Measurements from ENCODE around the gene SLC4A8. TPM values are rescaled to one million over a fixed set of nuclear protein-coding genes. Genes with fewer than 3 reads are reported as not detected.

Gene SLC4A8
- total RNA-seq, 1 donor from 2014 or later: 5.2 TPM

- no peak overlapping the region for H3K4me3 Mint-ChIP-seq
- no peaks in the 10 kb centered on the region for H3K36me3 Mint-ChIP-seq (ENCODE audit: low read depth)
- H3K9me3 Mint-ChIP-seq: no peaks in the 10 kb centered on the region
- H3K27me3 Mint-ChIP-seq: no peaks in the 10 kb centered on the region
- no peak overlapping the region for H3K27ac Mint-ChIP-seq
- DNase-seq (no peak), ATAC-seq (ENCODE audit: low read depth) (no peak)
- intact Hi-C loops (cut with micrococcal nuclease): no loop called here
- H3K4me1 Mint-ChIP-seq: peaks cover 11% of the 10 kb centered on the region
- CTCF ChIA-PET: no interaction called here
- POLR2A ChIA-PET: no interaction called here
- TF ChIP-seq CTCF (IDR thresholded peaks at IDR 0.05): no peak
These were observed 10.8 kb upstream of the SLC4A8 start for GRCh38 chr12:51413791-51414190.

GRCh38 chr12:51415931-51416330, 8.7 kb upstream of the SLC4A8 start:
- Mint-ChIP-seq H3K36me3 (ENCODE audit: low read depth) (no peaks in the 10 kb centered on the region), H3K27ac (no peak overlapping the region), H3K9me3 (no peaks in the 10 kb centered on the region), H3K4me3 (no peak overlapping the region), H3K4me1 (peaks cover 13% of the 10 kb centered on the region), H3K27me3 (no peaks in the 10 kb centered on the region)
- POLR2A ChIA-PET: interaction anchor here (0.6 kb wide), 1 partner anchor 24 kb away, joined by 5 read pairs; no protein-coding TSS in a partner anchor
- DNase-seq: no peak
- intact Hi-C loops (cut with micrococcal nuclease): no loop called here
- no peak for ATAC-seq (ENCODE audit: low read depth)
- no peak for TF ChIP-seq CTCF (IDR thresholded peaks at IDR 0.05)
- CTCF ChIA-PET: no interaction called here

- no peak overlapping the region for H3K27ac Mint-ChIP-seq
- ATAC-seq (ENCODE audit: low read depth) (no peak), DNase-seq (no peak)
- H3K27me3 Mint-ChIP-seq: no peaks in the 10 kb centered on the region
- intact Hi-C loops (cut with micrococcal nuclease): no loop called here
- H3K36me3 Mint-ChIP-seq (ENCODE audit: low read depth): no peaks in the 10 kb centered on the region
- H3K9me3 Mint-ChIP-seq: no peaks in the 10 kb centered on the region
- peaks cover 9% of the 10 kb centered on the region for H3K4me1 Mint-ChIP-seq
- no peak overlapping the region for H3K4me3 Mint-ChIP-seq
- no peak for TF ChIP-seq CTCF (IDR thresholded peaks at IDR 0.05)
- CTCF ChIA-PET: no interaction called here
- POLR2A ChIA-PET: no interaction called here
These were observed 6.8 kb upstream of the SLC4A8 start for GRCh38 chr12:51417826-51418225.

GRCh38 chr12:51419425-51420193, 5.0 kb upstream of the SLC4A8 start:
- H3K36me3 Mint-ChIP-seq (ENCODE audit: low read depth): no peaks in the 10 kb centered on the region
- DNase-seq (no peak), ATAC-seq (ENCODE audit: low read depth) (no peak)
- CTCF ChIA-PET: interaction anchor here (0.9 to 5.3 kb wide), 5 partner anchors 16 to 456 kb away, joined by 3 to 52 read pairs (median 4); no protein-coding TSS in a partner anchor
- POLR2A ChIA-PET: no interaction called here
- H3K9me3 Mint-ChIP-seq: no peaks in the 10 kb centered on the region
- intact Hi-C loops (cut with micrococcal nuclease): loop anchor here (5.0 kb wide), 2 partner anchors 173 to 603 kb away; partner anchors contain the start of gene SCN8A
- TF ChIP-seq CTCF (IDR thresholded peaks at IDR 0.05): no peak
- peaks cover 7% of the 10 kb centered on the region for H3K4me1 Mint-ChIP-seq
- H3K27me3 Mint-ChIP-seq: no peaks in the 10 kb centered on the region
- H3K27ac Mint-ChIP-seq: no peak overlapping the region
- no peak overlapping the region for H3K4me3 Mint-ChIP-seq

GRCh38 chr12:51421266-51421884, 3.3 kb upstream of the SLC4A8 start:
- ChIA-PET CTCF (interaction anchor here (0.6 to 5.3 kb wide), 19 partner anchors 27 to 596 kb away, joined by 3 to 52 read pairs (median 3); partner anchors contain the start of gene GALNT6), POLR2A (interaction anchor here (0.9 kb wide), 1 partner anchor 111 kb away, joined by 3 read pairs; no protein-coding TSS in a partner anchor)
- no peak overlapping the region for H3K4me3 Mint-ChIP-seq
- no peak for TF ChIP-seq CTCF (IDR thresholded peaks at IDR 0.05)
- no peaks in the 10 kb centered on the region for H3K9me3 Mint-ChIP-seq
- H3K4me1 Mint-ChIP-seq: peaks cover 11% of the 10 kb centered on the region
- H3K36me3 Mint-ChIP-seq (ENCODE audit: low read depth): no peaks in the 10 kb centered on the region
- intact Hi-C loops (cut with micrococcal nuclease): loop anchor here (1.0 to 5.0 kb wide), 7 partner anchors 111 to 601 kb away; partner anchors contain the start of gene SCN8A
- ATAC-seq (ENCODE audit: low read depth) (no peak), DNase-seq (no peak)
- H3K27ac Mint-ChIP-seq: no peak overlapping the region
- no peaks in the 10 kb centered on the region for H3K27me3 Mint-ChIP-seq

All from activated B cell treated with CpG ODN at 0.5 μM for 24 hours (primary cell).